NT2/D1 (cell line): ENCODE results near the gene RBM26.

Source experiments
- YY1 ChIP-seq: IDR thresholded peaks from 2 replicates; pipeline ENCODE4 v1.6.1; 2011; ENCODE audit not compliant: insufficient read length, insufficient read depth
- ZNF274 ChIP-seq: IDR thresholded peaks from 2 replicates; pipeline ENCODE4 v1.6.1; 2011; ENCODE audit warnings: mild to moderate bottlenecking, low read depth, low read length

GRCh38 chr13:79307433-79307861 lies 98.6 kb downstream of the RBM26 start:
- no peak for TF ChIP-seq YY1
- no peak for TF ChIP-seq ZNF274
